ENCODE results near the gene SYTL3.

GRCh38 chr6:158707821-158708195, 58.0 kb downstream of the SYTL3 start:
- no peak for TF ChIP-seq CTCF (IDR thresholded peaks at IDR 0.05 in 4 of 5, conservative IDR thresholded peaks at IDR 0.05 in 1 of 5)
- no peak for TF ChIP-seq POLR2A (IDR thresholded peaks at IDR 0.05)

Data from gastrocnemius medialis (tissue), 4 donors.